OCI-M1 (cell line): ENCODE measurements around the gene MYO7B.

Source experiments
- DNase-seq: peaks from one replicate; lab custom pipeline; 2025; lab: John Stamatoyannopoulos, UW

The MYO7B gene

GRCh38 chr2:127649100-127649611, 113.7 kb downstream of the MYO7B start:
- no peak for DNase-seq

- DNase-seq: peak; percentile 88
Measured at GRCh38 chr2:127649684-127650040, 114.2 kb downstream of the MYO7B start.

- no peak for DNase-seq
Measured at GRCh38 chr2:127650041-127650784, 114.7 kb downstream of the MYO7B start.

GRCh38 chr2:127650785-127651380, 115.4 kb downstream of the MYO7B start:
- no peak for DNase-seq

- no peak for DNase-seq
Measured at GRCh38 chr2:127651381-127651809, 115.9 kb downstream of the MYO7B start.

GRCh38 chr2:127651971-127652550, 116.6 kb downstream of the MYO7B start:
- no peak for DNase-seq

- DNase-seq: no peak
Measured at GRCh38 chr2:127652786-127653357, 117.4 kb downstream of the MYO7B start.

- no peak for DNase-seq
Measured at GRCh38 chr2:127653421-127654083, 118.1 kb downstream of the MYO7B start.

GRCh38 chr2:127654084-127654837, 118.8 kb downstream of the MYO7B start:
- DNase-seq: no peak

- no peak for DNase-seq
Measured at GRCh38 chr2:127654838-127655175, 119.3 kb downstream of the MYO7B start.

GRCh38 chr2:127655209-127656073, 120.0 kb downstream of the MYO7B start:
- no peak for DNase-seq

GRCh38 chr2:127656569-127657231, 121.2 kb downstream of the MYO7B start:
- no peak for DNase-seq

- no peak for DNase-seq
Measured at GRCh38 chr2:127657232-127657595, 121.7 kb downstream of the MYO7B start.

GRCh38 chr2:127658146-127658545, 122.7 kb downstream of the MYO7B start:
- no peak for DNase-seq

- no peak for DNase-seq
Measured at GRCh38 chr2:127658641-127659407, 123.3 kb downstream of the MYO7B start.

- DNase-seq: peak; percentile 20
Measured at GRCh38 chr2:127659408-127660290, 124.2 kb downstream of the MYO7B start.

- no peak for DNase-seq
Measured at GRCh38 chr2:127660291-127660578, 124.8 kb downstream of the MYO7B start.

- no peak for DNase-seq
Measured at GRCh38 chr2:127661072-127661649, 125.7 kb downstream of the MYO7B start.
